Measurements from ENCODE around the gene OBSCN.

Gene OBSCN

GRCh38 chr1:228311091-228311490, 103.2 kb downstream of the OBSCN start:
- no peak for DNase-seq

GRCh38 chr1:228312136-228312764, 104.4 kb downstream of the OBSCN start:
- no peak for DNase-seq

GRCh38 chr1:228313536-228314277, 105.9 kb downstream of the OBSCN start:
- DNase-seq: no peak

- DNase-seq: no peak
Observed at GRCh38 chr1:228314315-228314657, 106.4 kb downstream of the OBSCN start.

- no peak for DNase-seq
Observed at GRCh38 chr1:228314658-228315483, 107.0 kb downstream of the OBSCN start.

- DNase-seq: no peak
Observed at GRCh38 chr1:228315484-228315944, 107.7 kb downstream of the OBSCN start.

- DNase-seq: no peak
Observed at GRCh38 chr1:228315945-228316588, 108.2 kb downstream of the OBSCN start.

GRCh38 chr1:228316589-228317387, 108.9 kb downstream of the OBSCN start:
- DNase-seq: no peak

- DNase-seq: no peak
Observed at GRCh38 chr1:228317411-228317828, 109.6 kb downstream of the OBSCN start.

GRCh38 chr1:228317891-228318810, 110.3 kb downstream of the OBSCN start:
- DNase-seq: no peak

- no peak for DNase-seq
Observed at GRCh38 chr1:228318823-228319241, 111.0 kb downstream of the OBSCN start.

GRCh38 chr1:228319352-228320088, 111.7 kb downstream of the OBSCN start:
- DNase-seq: no peak

GRCh38 chr1:228320394-228320793, 112.5 kb downstream of the OBSCN start:
- no peak for DNase-seq

- no peak for DNase-seq
Observed at GRCh38 chr1:228321435-228321834, 113.6 kb downstream of the OBSCN start.

GRCh38 chr1:228321895-228322294, 114.1 kb downstream of the OBSCN start:
- DNase-seq: no peak

GRCh38 chr1:228323401-228323800, 115.6 kb downstream of the OBSCN start:
- DNase-seq: no peak

- no peak for DNase-seq
Observed at GRCh38 chr1:228325267-228325666, 117.4 kb downstream of the OBSCN start.

- no peak for DNase-seq
Observed at GRCh38 chr1:228329887-228330286, 122.0 kb downstream of the OBSCN start.

- no peak for DNase-seq
Observed at GRCh38 chr1:228332797-228333738, 125.2 kb downstream of the OBSCN start.
